WTC11 (cell line): Measurements from ENCODE around the gene CHPF. TPM values are rescaled to one million over a fixed set of nuclear protein-coding genes. Genes with fewer than 3 reads are reported as not detected.

Experiments
- ATAC-seq: fragments of 200-7000 bp; cut with Tn5 transposase; 2 replicates; pipeline ENCODE4 v1.10.0; 2021; ENCODE audit warnings: mild to moderate bottlenecking, moderate library complexity
- CTCF ChIA-PET: fragments of 300-600 bp; sonication (Branson Sonifier 250); formaldehyde crosslinking; loops from one replicate; lab custom pipeline; 2021; ENCODE audit warnings: antibody characterized with exemption; lab: Charles Lee
- POLR2A ChIA-PET: fragments of 350-600 bp; sonication (Branson Sonifier 250); formaldehyde crosslinking; loops from one replicate; lab custom pipeline; 2021; ENCODE audit warnings: antibody characterized with exemption; lab: Charles Lee
- DNase-seq: peaks from one replicate; pipeline ENCODE4 v3.0.0; 2021; ENCODE audit warnings: low spot score
- H3K27ac Mint-ChIP-seq: 2 replicates; pipeline ENCODE4 v1.8.0; 2021; ENCODE audit warnings: mixed read lengths
- H3K27me3 Mint-ChIP-seq: 2 replicates; pipeline ENCODE4 v1.8.0; 2021; ENCODE audit warnings: low read depth, mild to moderate bottlenecking, moderate library complexity, mixed read lengths
- H3K36me3 Mint-ChIP-seq: 2 replicates; pipeline ENCODE4 v1.8.0; 2021; ENCODE audit warnings: mixed read lengths
- H3K4me1 Mint-ChIP-seq: 2 replicates; pipeline ENCODE4 v1.8.0; 2022; ENCODE audit warnings: mixed read lengths
- H3K4me3 Mint-ChIP-seq: 2 replicates; pipeline ENCODE4 v1.8.0; 2021; ENCODE audit warnings: mild to moderate bottlenecking, moderate library complexity, mixed read lengths
- H3K9me3 Mint-ChIP-seq: 2 replicates; pipeline ENCODE4 v1.8.0; 2021; ENCODE audit warnings: mixed read lengths
- AFF4 ChIP-seq: sonication (generic); formaldehyde crosslinking; IDR thresholded peaks from 2 replicates; pipeline ENCODE4 v1.8.1; 2023; ENCODE audit warnings: mild to moderate bottlenecking, missing genetic modification reagents, borderline replicate concordance
- E2F1 ChIP-seq: sonication (generic); formaldehyde crosslinking; IDR thresholded peaks from 2 replicates; pipeline ENCODE4 v1.8.0; 2022; ENCODE audit warnings: mild to moderate bottlenecking, missing genetic modification reagents
- E2F4 ChIP-seq: sonication (generic); formaldehyde crosslinking; IDR thresholded peaks from 2 replicates; pipeline ENCODE4 v1.8.1; 2022; ENCODE audit warnings: low read depth, mild to moderate bottlenecking, moderate library complexity, missing genetic modification reagents, borderline replicate concordance
- ERG ChIP-seq: fragments of 250-450 bp; sonication (Bioruptor Pico); IDR thresholded peaks from 2 replicates; pipeline ENCODE4 v1.8.0; 2021; ENCODE audit warnings: mild to moderate bottlenecking
- FOXK1 ChIP-seq: sonication (generic); formaldehyde crosslinking; IDR thresholded peaks from 2 replicates; pipeline ENCODE4 v1.8.0; 2022; ENCODE audit warnings: mild to moderate bottlenecking, moderate library complexity, missing genetic modification reagents
- FOXP4 ChIP-seq: sonication (generic); formaldehyde crosslinking; IDR thresholded peaks from 2 replicates; pipeline ENCODE4 v1.8.0; 2022; ENCODE audit warnings: mild to moderate bottlenecking, missing genetic modification reagents
- GABPB1 ChIP-seq: sonication (generic); formaldehyde crosslinking; IDR thresholded peaks from 2 replicates; pipeline ENCODE4 v1.8.1; 2023; ENCODE audit warnings: mild to moderate bottlenecking, missing genetic modification reagents
- GRHL2 ChIP-seq: fragments of 250-450 bp; sonication (Bioruptor Pico); IDR thresholded peaks from 2 replicates; pipeline ENCODE4 v1.8.0; 2022; ENCODE audit warnings: mild to moderate bottlenecking, moderate library complexity; ENCODE audit not compliant: insufficient replicate concordance, severe bottlenecking
- HMGXB4 ChIP-seq: sonication (generic); formaldehyde crosslinking; IDR thresholded peaks from 2 replicates; pipeline ENCODE4 v1.8.1; 2023; ENCODE audit warnings: mild to moderate bottlenecking, moderate library complexity, missing genetic modification reagents
- KAT7 ChIP-seq: sonication (generic); formaldehyde crosslinking; IDR thresholded peaks from 2 replicates; pipeline ENCODE4 v1.8.1; 2023; ENCODE audit warnings: missing genetic modification reagents, mild to moderate bottlenecking, borderline replicate concordance
- MXD4 ChIP-seq: fragments of 250-450 bp; sonication (Bioruptor Pico); IDR thresholded peaks from 2 replicates; pipeline ENCODE4 v1.8.0; 2021; ENCODE audit warnings: mild to moderate bottlenecking, moderate library complexity, borderline replicate concordance
- NFYB ChIP-seq: sonication (generic); formaldehyde crosslinking; conservative IDR thresholded peaks from 2 replicates; pipeline ENCODE4 v1.8.0; 2022; ENCODE audit warnings: low read depth, missing genetic modification reagents
- NR2C2 ChIP-seq: sonication (generic); formaldehyde crosslinking; IDR thresholded peaks from 2 replicates; pipeline ENCODE4 v1.8.0; 2022; ENCODE audit warnings: mild to moderate bottlenecking, missing genetic modification reagents
- SMAD4 ChIP-seq: sonication (generic); formaldehyde crosslinking; IDR thresholded peaks from 2 replicates; pipeline ENCODE4 v1.8.0; 2022; ENCODE audit warnings: mild to moderate bottlenecking, missing genetic modification reagents
- SP1 ChIP-seq: sonication (generic); formaldehyde crosslinking; conservative IDR thresholded peaks from 2 replicates; pipeline ENCODE4 v1.8.1; 2022; ENCODE audit warnings: missing genetic modification reagents
- STAT6 ChIP-seq: sonication (generic); formaldehyde crosslinking; conservative IDR thresholded peaks from 2 replicates; pipeline ENCODE4 v1.8.1; 2023; ENCODE audit warnings: mild to moderate bottlenecking, low read depth, missing genetic modification reagents, moderate library complexity
- ZNF219 ChIP-seq: sonication (generic); formaldehyde crosslinking; IDR thresholded peaks from 2 replicates; pipeline ENCODE4 v1.8.0; 2023; ENCODE audit warnings: missing genetic modification reagents, mild to moderate bottlenecking, borderline replicate concordance
- ZNF263 ChIP-seq: sonication (generic); formaldehyde crosslinking; IDR thresholded peaks from 2 replicates; pipeline ENCODE4 v1.8.1; 2022; ENCODE audit warnings: low read depth, mild to moderate bottlenecking, moderate library complexity, missing genetic modification reagents
- total RNA-seq: library from RNA; stranded (reverse); gene quantifications from 3 replicates; pipeline ENCODE4 v1.2.3, GENCODE V29; 2021

Gene CHPF
- total RNA-seq, 1 experiment from 2014 or later, result 97.0 TPM

- TF ChIP-seq SP1 (CRISPR knock-in tag) (no peak), STAT6 (CRISPR knock-in tag) (no peak), NFYB (no peak), GRHL2 (CRISPR knock-in tag) (no peak), FOXP4 (CRISPR knock-in tag) (no peak), ZNF263 (CRISPR knock-in tag) (no peak), GABPB1 (CRISPR knock-in tag) (no peak), HMGXB4 (no peak), AFF4 (CRISPR knock-in tag) (no peak), SMAD4 (CRISPR knock-in tag) (no peak), FOXK1 (CRISPR knock-in tag) (no peak), MXD4 (no peak), ERG (no peak), E2F4 (CRISPR knock-in tag) (no peak), NR2C2 (CRISPR knock-in tag) (no peak), ZNF219 (CRISPR knock-in tag) (no peak), E2F1 (no peak), KAT7 (CRISPR knock-in tag) (no peak)
- no peak for ATAC-seq
- CTCF ChIA-PET, result interaction anchor here (7.2 kb wide), 1 partner anchor 18 kb away, joined by 86 read pairs; no protein-coding TSS in a partner anchor
These were observed 13.7 kb upstream of the CHPF start for GRCh38 chr2:219557320-219557719.

More at GRCh38 chr2:219557320-219557719, 13.7 kb upstream of the CHPF start:
- no peaks in the 10 kb centered on the region for H3K9me3 Mint-ChIP-seq
- H3K4me3 Mint-ChIP-seq, result no peak overlapping the region
- DNase-seq, result no peak
- peaks cover 10% of the 10 kb centered on the region for H3K36me3 Mint-ChIP-seq
- H3K27me3 Mint-ChIP-seq, result peaks cover 22% of the 10 kb centered on the region
- POLR2A ChIA-PET, result interaction anchor here (0.7 to 1.4 kb wide), 3 partner anchors 10 to 41 kb away, joined by 3 to 4 read pairs (median 4); partner anchors contain the start of genes CHPF, STK11IP and TMEM198
- no peak overlapping the region for H3K27ac Mint-ChIP-seq
- H3K4me1 Mint-ChIP-seq, result peaks cover 31% of the 10 kb centered on the region
